ENCODE data around the gene ABCC9. TPM values are rescaled to one million over a fixed set of nuclear protein-coding genes. Genes with fewer than 3 reads are reported as not detected.

Gene ABCC9
- total RNA-seq, 1 experiment from 2014 or later = not detected

DNA sequence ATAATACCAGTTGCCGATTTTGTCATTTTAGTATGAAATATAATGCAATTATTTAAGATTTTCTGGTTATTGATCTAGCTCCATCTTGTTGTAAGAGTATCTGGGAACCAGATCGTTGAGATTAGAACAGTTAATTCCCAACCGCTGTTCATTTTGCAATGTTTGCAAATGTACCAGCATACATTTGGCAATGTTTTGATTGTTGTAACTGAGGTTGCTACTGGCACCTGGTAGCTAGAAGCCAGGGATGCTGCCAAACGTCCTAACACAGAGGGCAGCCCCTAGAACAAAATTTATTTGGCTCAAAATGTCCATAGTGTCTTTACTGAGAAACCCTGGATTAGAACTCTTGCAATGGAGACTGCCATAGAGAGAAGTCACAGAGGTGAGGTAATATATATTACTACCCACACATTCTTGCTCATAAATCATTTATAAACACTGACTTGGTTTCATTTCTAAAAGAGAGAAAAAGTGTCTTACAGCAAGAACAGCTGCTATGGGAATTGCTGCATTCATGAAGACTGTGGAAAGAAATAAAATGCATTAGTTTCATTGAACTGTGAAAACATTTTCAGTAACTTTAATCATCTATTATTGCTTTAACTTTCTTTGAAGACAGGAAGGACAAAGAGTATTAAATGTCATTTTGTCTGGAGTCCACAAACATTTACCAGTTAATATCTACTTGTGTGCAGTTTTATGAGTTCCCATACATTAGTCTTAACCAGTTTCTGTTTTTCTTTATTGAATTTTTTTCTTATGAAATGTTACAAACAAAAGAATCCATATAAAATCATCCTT lies 46.2 kb downstream of the ABCC9 start:
- no peaks in the 10 kb centered on the region for H3K27me3 ChIP-seq (ENCODE audit: insufficient read depth, low read length)
- no peak overlapping the region for H3T11ph ChIP-seq (ENCODE audit: low read length)
- H3K27ac Mint-ChIP-seq = no peak overlapping the region
- H2AFZ ChIP-seq (ENCODE audit: low read length) = no peak overlapping the region
- H3K36me3 Mint-ChIP-seq (ENCODE audit: insufficient read depth in 1 of 3, low read depth in 3 of 3) = no peaks in the 10 kb centered on the region; a peak in 2 of 7 replicates
- no peaks in the 10 kb centered on the region for H3K4me1 ChIP-seq (ENCODE audit: insufficient read depth, low read length)
- H3K18ac ChIP-seq (ENCODE audit: insufficient read length, low read depth, low read length) = no peak overlapping the region
- no peaks in the 10 kb centered on the region for H3K23me2 ChIP-seq (ENCODE audit: insufficient read length, low read depth, low read length, poor library complexity, severe bottlenecking)
- no peaks in the 10 kb centered on the region for H3K4me1 Mint-ChIP-seq
- H2BK20ac ChIP-seq (ENCODE audit: low read depth, low read length, poor library complexity, severe bottlenecking) = no peak overlapping the region
- H4K5ac ChIP-seq (ENCODE audit: insufficient read length, low read depth, low read length) = no peak overlapping the region
- H3K4me3 Mint-ChIP-seq = no peak overlapping the region
- no peak overlapping the region for H3K23ac ChIP-seq (ENCODE audit: insufficient read length, low read depth, low read length)
- H3K56ac ChIP-seq (ENCODE audit: insufficient read length, low read depth, low read length) = no peak overlapping the region
- no peak overlapping the region for H2BK5ac ChIP-seq (ENCODE audit: insufficient read length, low read length)
- H2BK120ac ChIP-seq (ENCODE audit: low read depth, low read length, poor library complexity, severe bottlenecking) = no peak overlapping the region
- H2BK12ac ChIP-seq (ENCODE audit: insufficient read length, low read depth, low read length) = no peak overlapping the region
- H3K4ac ChIP-seq (ENCODE audit: low read depth, low read length) = no peak overlapping the region
- no peaks in the 10 kb centered on the region for H3K79me2 ChIP-seq (ENCODE audit: insufficient read depth, low read length)
- H3K14ac ChIP-seq (ENCODE audit: insufficient read depth, low read length) = no peak overlapping the region
- no peak overlapping the region for H3K9ac ChIP-seq (ENCODE audit: extremely low read depth, insufficient read length, low read length)
- no peak overlapping the region for H2AK5ac ChIP-seq (ENCODE audit: insufficient read length, low read length)
- peaks cover 0 to 1% of the 10 kb centered on the region in 2 experiments; a peak in 2 of 5 replicates for H3K9me3 Mint-ChIP-seq
- TF ChIP-seq CTCF (conservative IDR thresholded peaks at IDR 0.05) = no peak
- WGBS (ENCODE audit: extremely low coverage, insufficient read length, low lambda C conversion rate) = no CpG with 5 or more reads among the region's 4 CpGs
- DNase-seq = no peak
- no peak overlapping the region for H2BK15ac ChIP-seq (ENCODE audit: low read depth, low read length)
- H3K27me3 Mint-ChIP-seq (ENCODE audit: low read depth) = no peaks in the 10 kb centered on the region; the same call in 1 of the 2 replicates
- H3K9me3 ChIP-seq (ENCODE audit: control insufficient read depth, low read depth, low read length) = no peaks in the 10 kb centered on the region
- no peaks in the 10 kb centered on the region for H3K79me1 ChIP-seq (ENCODE audit: insufficient read depth, low read depth, low read length, poor library complexity, severe bottlenecking)
- no peak overlapping the region for H4K8ac ChIP-seq (replicated peaks; ENCODE audit: insufficient read length, low read depth, low read length)
- no peak overlapping the region for H3K4me2 ChIP-seq (ENCODE audit: insufficient read depth, insufficient read length, low read length)
- no peaks in the 10 kb centered on the region for H4K20me1 ChIP-seq (ENCODE audit: control insufficient read depth, insufficient read depth, insufficient read length)
- H4K91ac ChIP-seq (ENCODE audit: insufficient read length, low read depth, low read length) = no peak overlapping the region
- no peak overlapping the region for H3K27ac ChIP-seq (ENCODE audit: insufficient read length, low read depth, low read length)

Measured in H9 (cell line).